Ramos (cell line): ENCODE data around the gene HIGD1A.
"Not testable (repeated sequence)": the region's sequence is repeated elsewhere in the genome, so short reads cannot be mapped to it uniquely, and the experiment has no call there.

Source experiments
- in situ Hi-C: fragments of 300-500 bp; cut with MboI; formaldehyde crosslinking; loops from one replicate; pipeline ENCODE4 v1.14.3; 2022; ENCODE audit warnings: low sequenced_read_pairs; ENCODE audit not compliant: unreplicated experiment

The HIGD1A gene

GRCh38 chr3:42829628-42830436, 25.5 kb upstream of the HIGD1A start:
- in situ Hi-C loops: loop anchor here (5.0 kb wide), 1 partner anchor 47 kb away; the partner anchor contains the start of gene CYP8B1

GRCh38 chr3:42829083-42829627, 24.9 kb upstream of the HIGD1A start:
- in situ Hi-C loops: no loop called here

- in situ Hi-C loops: no loop called here
These were observed 23.4 kb upstream of the HIGD1A start for GRCh38 chr3:42827654-42828053.

GRCh38 chr3:42827023-42827422, 22.7 kb upstream of the HIGD1A start:
- in situ Hi-C loops: no loop called here

GRCh38 chr3:42826141-42826540, 21.9 kb upstream of the HIGD1A start:
- in situ Hi-C loops: no loop called here

- in situ Hi-C loops: no loop called here
These were observed 19.1 kb upstream of the HIGD1A start for GRCh38 chr3:42823351-42823750.

GRCh38 chr3:42822828-42823227, 18.5 kb upstream of the HIGD1A start:
- in situ Hi-C loops: no loop called here

GRCh38 chr3:42820746-42821051, 16.4 kb upstream of the HIGD1A start:
- in situ Hi-C loops: no loop called here

GRCh38 chr3:42819351-42819965, 15.2 kb upstream of the HIGD1A start:
- in situ Hi-C loops: no loop called here

GRCh38 chr3:42815826-42816225, 11.5 kb upstream of the HIGD1A start:
- in situ Hi-C loops: no loop called here

GRCh38 chr3:42814914-42815507, 10.7 kb upstream of the HIGD1A start:
- in situ Hi-C loops: no loop called here

- in situ Hi-C loops: no loop called here
These were observed 10.0 kb upstream of the HIGD1A start for GRCh38 chr3:42814246-42814645.

GRCh38 chr3:42811118-42811883, 7.0 kb upstream of the HIGD1A start:
- in situ Hi-C loops: not testable (repeated sequence)

- in situ Hi-C loops: not testable (repeated sequence)
These were observed 6.4 kb upstream of the HIGD1A start for GRCh38 chr3:42810706-42811105.

- in situ Hi-C loops: no loop called here
These were observed 4.9 kb upstream of the HIGD1A start, which contains the start of gene ACKR2 for GRCh38 chr3:42809202-42809601. Gene ACKR2, plus strand, starts transcription at chr3:42809445. Its CDS starts 55,058 bp downstream, at chr3:42864503.

- in situ Hi-C loops: no loop called here
These were observed 3.6 kb upstream of the HIGD1A start for GRCh38 chr3:42807929-42808328.

- in situ Hi-C loops: no loop called here
These were observed 991 bp upstream of the HIGD1A start for GRCh38 chr3:42805141-42805821.

GRCh38 chr3:42804831-42805132, 492 bp upstream of the HIGD1A start:
- in situ Hi-C loops: no loop called here

- in situ Hi-C loops: no loop called here
These were observed 730 bp downstream of the HIGD1A start for GRCh38 chr3:42803414-42804105.
